GM12874 (cell line): ENCODE measurements around the gene PALD1.

Experiments used
- CTCF ChIP-seq: IDR thresholded peaks from 2 replicates; pipeline ENCODE4 v1.5.1; 2011; ENCODE audit warnings: low read depth, mild to moderate bottlenecking, control low read depth, low read length, moderate library complexity; ENCODE audit not compliant: insufficient read depth

The PALD1 gene

DNA sequence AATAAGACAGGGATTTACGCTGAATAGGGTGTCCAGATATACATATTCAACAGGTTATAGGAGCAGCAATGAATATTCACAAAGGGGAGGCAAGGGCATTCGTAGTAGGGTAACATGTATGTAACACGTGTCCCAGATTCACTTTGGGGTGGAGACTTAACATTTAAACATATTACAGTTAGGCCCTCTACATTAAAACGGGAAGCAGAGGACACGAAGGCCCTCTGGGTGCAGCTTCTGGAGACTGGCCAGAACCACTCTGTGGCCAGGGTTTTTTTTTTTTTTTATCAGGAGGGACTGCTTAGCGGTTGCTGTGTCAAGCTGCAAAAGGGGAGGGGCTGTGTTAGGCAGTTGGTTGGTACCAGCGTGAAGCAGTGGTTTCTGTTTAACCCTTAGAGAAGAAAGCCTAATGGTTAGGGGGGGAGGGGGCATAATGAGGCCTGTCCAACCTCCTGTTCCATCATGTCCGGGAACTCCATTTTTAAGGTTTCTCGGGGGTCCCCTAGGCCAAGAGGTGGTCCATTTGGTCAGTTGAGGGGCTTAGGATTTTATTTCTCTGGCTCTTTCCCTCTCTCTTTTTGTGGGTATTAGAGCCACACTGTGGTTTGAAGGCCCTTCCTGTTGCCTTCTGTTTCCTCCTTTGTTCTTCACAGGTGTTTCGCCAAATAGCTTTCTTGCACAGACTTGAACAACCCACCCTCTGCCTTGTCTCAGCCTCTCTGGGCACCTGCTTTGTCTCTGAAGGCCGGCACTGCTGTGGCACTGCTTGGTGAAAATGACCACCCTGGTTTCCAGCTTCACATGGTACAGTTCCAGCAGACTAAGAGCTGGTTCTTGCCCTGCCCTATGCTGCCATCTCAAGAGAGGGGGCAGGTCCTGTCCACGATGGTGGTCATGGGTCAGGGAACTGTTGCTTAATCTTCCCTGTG is 97.6 kb downstream of the PALD1 start:
- TF ChIP-seq CTCF, result no peak

GRCh38 chr10:70576803-70577517 is 98.4 kb downstream of the PALD1 start:
- TF ChIP-seq CTCF, result no peak

- no peak for TF ChIP-seq CTCF
Measured at GRCh38 chr10:70578371-70578947, 99.9 kb downstream of the PALD1 start.

DNA sequence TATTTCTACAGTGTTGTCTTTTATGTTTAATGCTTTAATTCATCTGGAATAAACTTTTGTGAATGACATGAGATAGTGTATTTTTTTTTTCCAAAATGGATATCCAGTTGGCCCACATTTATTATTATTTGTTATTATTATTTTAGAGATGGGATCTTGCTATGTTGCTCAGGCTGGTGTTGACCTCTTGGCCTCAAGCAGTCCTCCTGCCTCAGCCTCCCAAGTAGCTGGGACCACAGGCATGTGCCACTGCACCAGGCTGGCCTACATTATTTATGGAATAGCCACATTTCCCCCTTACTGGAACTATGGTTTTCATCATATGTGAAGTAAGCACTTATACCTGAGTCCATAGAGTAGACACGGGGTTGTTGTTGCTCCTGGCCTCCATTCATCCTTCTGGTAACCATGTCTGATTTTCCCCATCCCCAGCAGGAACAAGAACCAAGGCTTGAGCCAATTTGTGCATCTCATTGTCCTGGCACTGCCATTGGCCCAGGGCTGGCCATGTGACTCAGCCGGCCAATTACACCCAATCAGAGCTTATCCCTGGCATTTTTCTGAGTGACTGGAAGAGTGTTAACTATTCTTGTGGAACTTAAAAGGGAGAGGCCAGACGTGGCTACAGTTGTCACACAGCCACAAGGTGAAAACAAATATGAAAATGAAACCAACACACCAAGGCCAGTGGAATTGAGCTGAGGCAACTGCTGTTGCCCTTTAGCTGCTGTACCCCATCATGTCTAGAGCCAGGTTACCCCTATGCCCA is 100.9 kb downstream of the PALD1 start:
- TF ChIP-seq CTCF, result no peak

DNA sequence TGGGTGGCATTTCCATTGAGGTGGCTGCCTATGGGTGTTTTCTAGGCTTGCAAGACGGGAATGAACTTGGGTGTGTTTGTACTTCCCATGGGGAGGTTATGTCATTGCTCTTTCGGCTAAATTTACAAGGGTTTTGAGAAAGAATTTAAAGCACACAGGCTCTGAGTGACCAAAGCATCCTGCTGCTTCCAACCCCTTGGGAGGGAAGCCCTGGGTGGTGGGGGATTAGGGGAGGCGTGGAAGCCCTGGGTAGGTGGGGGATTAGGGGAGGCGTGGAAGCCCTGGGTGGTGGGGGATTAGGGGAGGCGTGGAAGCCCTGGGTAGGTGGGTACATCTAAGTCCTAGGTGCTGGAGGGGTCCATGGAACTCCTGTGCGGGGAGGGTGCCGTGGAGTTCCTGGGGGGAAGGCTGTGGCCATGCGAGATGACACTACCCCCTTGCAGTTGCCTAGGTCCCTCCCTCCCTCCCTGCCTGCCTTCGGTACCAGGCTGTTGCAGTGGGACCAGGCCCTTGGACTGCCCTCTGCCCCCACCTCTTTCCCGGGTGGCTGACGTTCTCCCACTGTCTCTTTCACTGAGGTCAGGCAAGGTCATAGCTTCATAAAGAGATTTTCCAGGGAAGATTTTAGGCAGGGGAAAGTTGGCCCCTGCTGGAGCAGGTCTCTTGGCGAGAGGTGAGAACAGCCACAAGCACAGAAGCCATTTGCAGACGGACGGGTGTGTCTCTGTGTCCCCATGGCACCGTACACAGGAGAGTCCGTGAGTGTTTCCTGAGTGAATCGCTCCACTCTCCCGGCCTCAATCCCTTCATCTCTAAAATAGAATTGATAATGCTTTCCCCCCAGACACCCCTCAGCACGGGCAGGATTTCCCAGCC is 104.5 kb downstream of the PALD1 start:
- no peak for TF ChIP-seq CTCF

DNA sequence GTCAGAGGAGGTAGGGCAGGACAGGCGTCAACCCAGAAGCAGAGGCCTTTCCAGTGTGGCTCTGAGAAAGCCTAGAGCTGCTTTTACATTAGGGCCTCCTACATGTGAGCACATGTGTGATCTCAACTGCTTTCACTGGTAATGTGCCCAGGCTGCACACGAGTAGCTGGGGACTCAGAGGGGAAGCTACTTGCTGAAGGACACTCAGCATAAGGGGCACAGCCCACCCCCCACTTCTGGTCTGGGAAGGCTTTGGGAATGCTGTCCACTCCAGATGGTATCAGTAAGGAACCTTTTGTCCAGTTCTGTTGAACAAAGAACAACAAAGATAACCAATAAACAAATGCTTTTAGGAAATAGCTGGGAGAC is 105.1 kb downstream of the PALD1 start:
- TF ChIP-seq CTCF, result no peak
